ENCODE measurements around the gene S100A10.

The S100A10 gene

DNA sequence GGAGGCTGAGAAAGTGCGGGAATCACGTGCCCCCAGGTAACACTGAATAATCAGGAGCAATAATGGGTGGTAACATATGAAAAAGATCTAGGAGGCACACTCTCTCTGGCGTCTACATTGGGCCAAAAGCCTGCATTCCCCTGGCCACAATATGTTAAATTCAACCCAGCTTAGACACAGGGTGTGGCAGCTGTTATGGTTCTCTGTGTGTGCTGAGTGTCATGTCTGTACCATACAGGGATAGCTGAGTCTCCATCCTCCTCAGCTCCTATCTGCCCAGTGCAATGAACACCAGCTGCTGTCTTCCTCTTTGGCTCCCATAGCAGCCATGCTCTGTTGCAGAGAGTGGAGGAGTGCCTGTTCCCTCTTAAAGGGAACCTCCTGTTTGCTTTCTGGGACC, 28.8 kb upstream of the S100A10 start:
- H3K27ac ChIP-seq = no peak overlapping the region
- TF ChIP-seq, protein P1, sequence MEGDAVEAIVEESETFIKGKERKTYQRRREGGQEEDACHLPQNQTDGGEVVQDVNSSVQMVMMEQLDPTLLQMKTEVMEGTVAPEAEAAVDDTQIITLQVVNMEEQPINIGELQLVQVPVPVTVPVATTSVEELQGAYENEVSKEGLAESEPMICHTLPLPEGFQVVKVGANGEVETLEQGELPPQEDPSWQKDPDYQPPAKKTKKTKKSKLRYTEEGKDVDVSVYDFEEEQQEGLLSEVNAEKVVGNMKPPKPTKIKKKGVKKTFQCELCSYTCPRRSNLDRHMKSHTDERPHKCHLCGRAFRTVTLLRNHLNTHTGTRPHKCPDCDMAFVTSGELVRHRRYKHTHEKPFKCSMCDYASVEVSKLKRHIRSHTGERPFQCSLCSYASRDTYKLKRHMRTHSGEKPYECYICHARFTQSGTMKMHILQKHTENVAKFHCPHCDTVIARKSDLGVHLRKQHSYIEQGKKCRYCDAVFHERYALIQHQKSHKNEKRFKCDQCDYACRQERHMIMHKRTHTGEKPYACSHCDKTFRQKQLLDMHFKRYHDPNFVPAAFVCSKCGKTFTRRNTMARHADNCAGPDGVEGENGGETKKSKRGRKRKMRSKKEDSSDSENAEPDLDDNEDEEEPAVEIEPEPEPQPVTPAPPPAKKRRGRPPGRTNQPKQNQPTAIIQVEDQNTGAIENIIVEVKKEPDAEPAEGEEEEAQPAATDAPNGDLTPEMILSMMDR (IDR thresholded peaks at IDR 0.05) = no peak
- no peak for TF ChIP-seq ZFX (IDR thresholded peaks at IDR 0.05; ENCODE audit: borderline replicate concordance)

GRCh38 chr1:152021569-152021968, 27.9 kb upstream of the S100A10 start:
- H3K27ac ChIP-seq = no peak overlapping the region
- no peak for TF ChIP-seq ZFX (IDR thresholded peaks at IDR 0.05; ENCODE audit: borderline replicate concordance)
- TF ChIP-seq, protein P1 (IDR thresholded peaks at IDR 0.05) = no peak

GRCh38 chr1:152020849-152021248, 27.2 kb upstream of the S100A10 start:
- no peak overlapping the region for H3K27ac ChIP-seq
- no peak for TF ChIP-seq ZFX (IDR thresholded peaks at IDR 0.05; ENCODE audit: borderline replicate concordance)
- TF ChIP-seq, protein P1 (IDR thresholded peaks at IDR 0.05) = no peak

- TF ChIP-seq, protein P1 (IDR thresholded peaks at IDR 0.05) = peak; percentile 69
- TF ChIP-seq ZFX (IDR thresholded peaks at IDR 0.05; ENCODE audit: borderline replicate concordance) = no peak
- H3K27ac ChIP-seq = no peak overlapping the region
Measured at GRCh38 chr1:152018537-152018936, 24.9 kb upstream of the S100A10 start.

DNA sequence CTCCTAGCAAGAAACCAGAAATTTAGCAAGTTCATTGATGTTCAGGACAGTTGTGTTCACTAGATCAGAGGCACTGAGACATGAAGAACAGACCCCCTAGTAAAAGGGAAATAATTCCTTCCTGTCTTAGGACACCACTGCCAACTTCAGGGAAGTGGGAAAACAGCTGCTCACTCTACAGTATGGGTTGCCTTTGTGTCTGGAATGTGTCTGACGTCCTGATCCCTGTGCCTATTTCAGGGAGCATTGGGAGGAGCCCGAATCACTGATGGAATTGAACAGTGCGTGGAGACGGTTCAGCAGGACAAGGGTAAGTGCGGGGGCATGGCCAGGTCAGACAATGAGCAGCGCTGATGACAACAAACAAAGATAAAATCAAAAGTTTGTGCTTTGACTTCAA, 22.1 kb upstream of the S100A10 start:
- no peak for TF ChIP-seq ZFX (IDR thresholded peaks at IDR 0.05; ENCODE audit: borderline replicate concordance)
- TF ChIP-seq, protein P1 (IDR thresholded peaks at IDR 0.05) = no peak
- H3K27ac ChIP-seq = no peak overlapping the region

- no peak overlapping the region for H3K27ac ChIP-seq
Measured at GRCh38 chr1:152014943-152015342, 21.3 kb upstream of the S100A10 start.

GRCh38 chr1:152013664-152014237, 20.1 kb upstream of the S100A10 start:
- H3K27ac ChIP-seq = no peak overlapping the region
- TF ChIP-seq ZFX (IDR thresholded peaks at IDR 0.05; ENCODE audit: borderline replicate concordance) = no peak
- TF ChIP-seq, protein P1 (IDR thresholded peaks at IDR 0.05) = peak; percentile 92

More at GRCh38 chr1:152014943-152015342, 21.3 kb upstream of the S100A10 start:
- TF ChIP-seq, protein P1 (IDR thresholded peaks at IDR 0.05) = no peak
- no peak for TF ChIP-seq ZFX (IDR thresholded peaks at IDR 0.05; ENCODE audit: borderline replicate concordance)
